Measurements from ENCODE around the gene KAT2A. TPM values are rescaled to one million over a fixed set of nuclear protein-coding genes. Genes with fewer than 3 reads are reported as not detected.

KAT2A gene
- total and polyA plus RNA-seq, 9 of the 15 experiments (the other 6 are each of a cell fraction or from before 2014, with no cell fraction given), result 1.5 to 80.4 (median 31.9) TPM

DNA sequence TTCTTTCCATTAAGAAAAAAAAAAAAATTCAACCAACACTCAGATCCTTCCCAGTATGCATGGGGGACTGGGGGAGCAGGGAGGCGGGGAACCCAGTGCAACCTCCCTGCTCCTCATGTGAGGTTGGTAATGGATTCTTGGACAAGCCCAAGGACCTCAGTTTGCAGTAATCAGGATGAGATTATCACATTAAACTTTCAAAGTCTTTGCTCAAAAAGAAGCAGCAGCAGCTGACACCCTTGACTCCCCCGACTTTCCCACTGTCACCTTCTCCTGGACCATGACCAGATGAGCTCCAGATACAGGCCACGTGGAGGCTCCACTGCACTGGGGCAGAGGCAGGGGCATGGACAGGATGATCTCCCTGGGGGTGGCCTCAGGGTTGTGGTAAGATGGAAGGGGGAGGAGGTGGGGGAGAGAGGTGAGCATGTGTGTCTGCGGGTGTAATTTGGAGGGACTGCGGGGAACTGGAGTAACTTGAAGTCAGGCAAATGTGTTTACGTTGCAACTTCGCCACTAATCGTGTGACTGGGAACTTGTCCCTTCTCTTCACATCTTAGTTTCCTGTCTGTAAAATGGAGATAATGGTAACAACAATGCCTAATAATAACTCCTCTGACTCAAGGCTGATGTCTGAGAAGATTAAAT is 42.6 kb downstream of the KAT2A start (continued):
- TF ChIP-seq, protein P1, sequence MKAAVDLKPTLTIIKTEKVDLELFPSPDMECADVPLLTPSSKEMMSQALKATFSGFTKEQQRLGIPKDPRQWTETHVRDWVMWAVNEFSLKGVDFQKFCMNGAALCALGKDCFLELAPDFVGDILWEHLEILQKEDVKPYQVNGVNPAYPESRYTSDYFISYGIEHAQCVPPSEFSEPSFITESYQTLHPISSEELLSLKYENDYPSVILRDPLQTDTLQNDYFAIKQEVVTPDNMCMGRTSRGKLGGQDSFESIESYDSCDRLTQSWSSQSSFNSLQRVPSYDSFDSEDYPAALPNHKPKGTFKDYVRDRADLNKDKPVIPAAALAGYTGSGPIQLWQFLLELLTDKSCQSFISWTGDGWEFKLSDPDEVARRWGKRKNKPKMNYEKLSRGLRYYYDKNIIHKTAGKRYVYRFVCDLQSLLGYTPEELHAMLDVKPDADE (conservative IDR thresholded peaks at IDR 0.05; ENCODE audit: control insufficient read depth, low read depth, low read length), result no peak
- TF ChIP-seq PML (IDR thresholded peaks at IDR 0.05; ENCODE audit: low read length) (no peak), ESRRB (CRISPR knock-in tag; IDR thresholded peaks at IDR 0.05; ENCODE audit: borderline replicate concordance) (no peak), KLF13 (tag; IDR thresholded peaks at IDR 0.05; ENCODE audit: borderline replicate concordance, low read depth) (no peak), MAFK (IDR thresholded peaks at IDR 0.05; ENCODE audit: low read length) (peak; percentile 64), ESRRA (IDR thresholded peaks at IDR 0.05; ENCODE audit: borderline replicate concordance, low read depth) (no peak), MCM2 (IDR thresholded peaks at IDR 0.05; ENCODE audit: low read depth) (no peak), TEAD1 (CRISPR knock-in tag; IDR thresholded peaks at IDR 0.05) (no peak), RERE (CRISPR knock-in tag; IDR thresholded peaks at IDR 0.05; ENCODE audit: borderline replicate concordance) (no peak), NFE2 (IDR thresholded peaks at IDR 0.05; ENCODE audit: low read depth) (no peak), ZNF146 (CRISPR knock-in tag; IDR thresholded peaks at IDR 0.05; ENCODE audit: unreplicated experiment) (no peak), MAFG (tag; conservative IDR thresholded peaks at IDR 0.05) (peak; percentile 85), TBP (optimal IDR thresholded peaks at IDR 0.05; ENCODE audit: low read depth, low read length) (no peak), PRPF4 (IDR thresholded peaks at IDR 0.05; ENCODE audit: insufficient read depth, low read depth, low read length, poor library complexity, severe bottlenecking) (no peak), ZNF436 (CRISPR knock-in tag; IDR thresholded peaks at IDR 0.05) (no peak), CBX2 (IDR thresholded peaks at IDR 0.05; ENCODE audit: insufficient read depth, low read length, poor library complexity, severe bottlenecking) (no peak)
- TF ChIP-seq, protein P2, sequence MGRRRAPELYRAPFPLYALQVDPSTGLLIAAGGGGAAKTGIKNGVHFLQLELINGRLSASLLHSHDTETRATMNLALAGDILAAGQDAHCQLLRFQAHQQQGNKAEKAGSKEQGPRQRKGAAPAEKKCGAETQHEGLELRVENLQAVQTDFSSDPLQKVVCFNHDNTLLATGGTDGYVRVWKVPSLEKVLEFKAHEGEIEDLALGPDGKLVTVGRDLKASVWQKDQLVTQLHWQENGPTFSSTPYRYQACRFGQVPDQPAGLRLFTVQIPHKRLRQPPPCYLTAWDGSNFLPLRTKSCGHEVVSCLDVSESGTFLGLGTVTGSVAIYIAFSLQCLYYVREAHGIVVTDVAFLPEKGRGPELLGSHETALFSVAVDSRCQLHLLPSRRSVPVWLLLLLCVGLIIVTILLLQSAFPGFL (CRISPR knock-in tag; IDR thresholded peaks at IDR 0.05), result 0 out of 2 replicates have a peak, but pooled peaks have one; percentile 23
- TF ChIP-seq, protein P3, sequence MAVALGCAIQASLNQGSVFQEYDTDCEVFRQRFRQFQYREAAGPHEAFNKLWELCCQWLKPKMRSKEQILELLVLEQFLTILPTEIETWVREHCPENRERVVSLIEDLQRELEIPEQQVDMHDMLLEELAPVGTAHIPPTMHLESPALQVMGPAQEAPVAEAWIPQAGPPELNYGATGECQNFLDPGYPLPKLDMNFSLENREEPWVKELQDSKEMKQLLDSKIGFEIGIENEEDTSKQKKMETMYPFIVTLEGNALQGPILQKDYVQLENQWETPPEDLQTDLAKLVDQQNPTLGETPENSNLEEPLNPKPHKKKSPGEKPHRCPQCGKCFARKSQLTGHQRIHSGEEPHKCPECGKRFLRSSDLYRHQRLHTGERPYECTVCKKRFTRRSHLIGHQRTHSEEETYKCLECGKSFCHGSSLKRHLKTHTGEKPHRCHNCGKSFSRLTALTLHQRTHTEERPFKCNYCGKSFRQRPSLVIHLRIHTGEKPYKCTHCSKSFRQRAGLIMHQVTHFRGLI (CRISPR knock-in tag; IDR thresholded peaks at IDR 0.05), result no peak
